ENCODE measurements around the gene CTAG2. TPM values are rescaled to one million over a fixed set of nuclear protein-coding genes. Genes with fewer than 3 reads are reported as not detected.
"Not testable (repeated sequence)": the region's sequence is repeated elsewhere in the genome, so short reads cannot be mapped to it uniquely, and the experiment has no call there.

CTAG2 gene
- total RNA-seq, 1 experiment from 2014 or later, result not detected

DNA sequence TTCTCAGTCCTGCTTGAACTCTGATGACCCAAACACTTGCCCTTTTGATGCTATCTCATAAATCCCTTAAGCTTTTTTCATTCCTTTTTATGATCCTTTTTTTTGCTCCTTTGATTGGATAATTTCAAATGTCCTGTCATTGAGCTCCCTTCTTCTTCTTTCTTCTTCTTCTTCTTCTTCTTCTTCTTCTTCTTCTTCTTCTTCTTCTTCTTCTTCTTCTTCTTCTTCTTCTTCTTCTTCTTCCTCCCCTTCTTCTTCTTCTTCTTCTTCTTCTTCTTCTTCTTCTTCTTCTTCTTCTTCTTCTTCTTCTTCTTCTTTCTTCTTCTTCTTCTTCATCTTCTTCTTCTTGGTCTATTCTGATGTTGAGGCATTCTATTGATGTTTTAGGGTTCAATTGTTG, 18.7 kb upstream of the CTAG2 start:
- H4K20me1 ChIP-seq (ENCODE audit: insufficient read depth); POLR2A ChIA-PET: not testable (repeated sequence)

DNA sequence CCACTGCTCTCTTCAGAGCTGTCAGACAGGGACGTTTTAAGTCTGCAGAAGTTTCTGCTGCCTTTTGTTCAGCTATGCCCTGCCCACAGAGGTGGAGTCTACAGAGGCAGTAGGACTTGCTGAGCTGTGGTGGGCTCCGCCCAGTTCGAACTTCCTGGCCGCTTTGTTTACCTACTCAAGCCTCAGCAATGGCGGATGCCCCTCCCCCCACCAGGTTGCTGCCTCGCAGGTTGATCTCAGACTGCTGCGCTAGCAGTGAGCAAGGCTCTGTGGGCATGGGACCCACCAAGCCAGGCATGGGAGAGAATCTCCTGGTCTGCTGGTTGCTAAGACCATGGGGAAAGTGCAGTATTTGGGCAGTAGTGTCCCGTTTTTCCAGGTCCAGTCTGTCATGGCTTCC, 17.5 kb upstream of the CTAG2 start:
- H3K4me2 ChIP-seq (ENCODE audit: low read length); DNase-seq (ENCODE audit: low read depth, low spot score); H3K9me3 ChIP-seq (ENCODE audit: control insufficient read depth in 1 of 2, insufficient read depth in 1 of 2, low read depth in 1 of 2, low read length in 2 of 2); H3K79me2 ChIP-seq (ENCODE audit: insufficient read depth, low read length); H3K9ac ChIP-seq (ENCODE audit: low read length); CTCF ChIA-PET; H3K9me2 ChIP-seq (ENCODE audit: insufficient read depth); intact Hi-C loops (cut with micrococcal nuclease); H3K27ac ChIP-seq (ENCODE audit: low read depth, low read length); ATAC-seq; POLR2A ChIA-PET; H3K36me3 ChIP-seq (ENCODE audit: control insufficient read depth in 1 of 2, insufficient read depth in 2 of 2, low read length in 2 of 2); H4K20me1 ChIP-seq (ENCODE audit: insufficient read depth); H3K4me1 ChIP-seq (ENCODE audit: control insufficient read depth in 1 of 2, insufficient read depth in 2 of 2, low read length in 2 of 2); H3K27me3 ChIP-seq (ENCODE audit: insufficient read depth, low read length); RAD21 ChIA-PET (ENCODE audit: low non-redundant PET in 1 of 2, low total read pairs in 2 of 2, uncharacterized antibody in 2 of 2, unreplicated experiment in 2 of 2); BruUV-seq (replicated peaks); H3K4me3 ChIP-seq (replicated peaks in 1 of 2; ENCODE audit: low read depth in 1 of 2, low read length in 2 of 2); H2AFZ ChIP-seq (ENCODE audit: low read depth, low read length, poor library complexity, severe bottlenecking): not testable (repeated sequence)

More for the DNA sequence above, 18.7 kb upstream of the CTAG2 start:
- H3K27me3 ChIP-seq (ENCODE audit: insufficient read depth, low read length); H3K27ac ChIP-seq (ENCODE audit: low read depth, low read length); H3K36me3 ChIP-seq (ENCODE audit: control insufficient read depth in 1 of 2, insufficient read depth in 2 of 2, low read length in 2 of 2); CTCF ChIA-PET; H3K4me2 ChIP-seq (ENCODE audit: low read length); H3K4me1 ChIP-seq (ENCODE audit: control insufficient read depth in 1 of 2, insufficient read depth in 2 of 2, low read length in 2 of 2); H3K9me2 ChIP-seq (ENCODE audit: insufficient read depth); H3K9me3 ChIP-seq (ENCODE audit: control insufficient read depth in 1 of 2, insufficient read depth in 1 of 2, low read depth in 1 of 2, low read length in 2 of 2); intact Hi-C loops (cut with micrococcal nuclease); ATAC-seq; H3K4me3 ChIP-seq (replicated peaks in 1 of 2; ENCODE audit: low read depth in 1 of 2, low read length in 2 of 2); BruUV-seq (replicated peaks); H2AFZ ChIP-seq (ENCODE audit: low read depth, low read length, poor library complexity, severe bottlenecking); H3K9ac ChIP-seq (ENCODE audit: low read length); RAD21 ChIA-PET (ENCODE audit: low non-redundant PET in 1 of 2, low total read pairs in 2 of 2, uncharacterized antibody in 2 of 2, unreplicated experiment in 2 of 2); DNase-seq (ENCODE audit: low read depth, low spot score); H3K79me2 ChIP-seq (ENCODE audit: insufficient read depth, low read length): not testable (repeated sequence)

DNA sequence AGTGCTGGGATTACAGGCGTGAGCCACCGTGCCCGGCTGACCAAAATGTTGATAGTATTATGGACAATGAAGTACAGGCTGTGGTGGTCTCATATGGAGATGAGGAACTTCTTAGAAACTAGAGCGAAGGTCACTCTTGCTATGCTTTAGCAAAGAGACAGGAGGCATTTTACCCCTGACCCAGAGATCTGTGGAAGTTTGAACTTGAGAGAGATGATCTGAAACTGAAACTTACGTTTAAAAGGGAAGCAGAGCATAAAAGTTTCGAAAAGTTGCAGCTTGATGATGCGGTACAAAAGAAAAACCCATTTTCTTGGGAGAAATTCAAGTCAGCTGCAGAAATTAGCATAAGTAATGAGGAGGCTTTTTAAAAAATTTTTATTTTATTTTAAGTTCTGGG, 8.5 kb upstream of the CTAG2 start:
- BruUV-seq (replicated peaks), result no TSS peak
- ChIA-PET POLR2A (no interaction called here), RAD21 (ENCODE audit: low non-redundant PET in 1 of 2, low total read pairs in 2 of 2, uncharacterized antibody in 2 of 2, unreplicated experiment in 2 of 2) (no interaction called here), CTCF (no interaction called here)
- intact Hi-C loops (cut with micrococcal nuclease), result no loop called here
- no peaks in the 10 kb centered on the region for H3K36me3 ChIP-seq (ENCODE audit: control insufficient read depth in 1 of 2, insufficient read depth in 2 of 2, low read length in 2 of 2)
- no peak overlapping the region for H3K4me2 ChIP-seq (ENCODE audit: low read length)
- H3K4me3 ChIP-seq (replicated peaks in 1 of 2; ENCODE audit: low read depth in 1 of 2, low read length in 2 of 2), result no peak overlapping the region
- no peaks in the 10 kb centered on the region for H3K9me2 ChIP-seq (ENCODE audit: insufficient read depth)
- H2AFZ ChIP-seq (ENCODE audit: low read depth, low read length, poor library complexity, severe bottlenecking), result no peak overlapping the region
- no peaks in the 10 kb centered on the region for H4K20me1 ChIP-seq (ENCODE audit: insufficient read depth)
- no peaks in the 10 kb centered on the region for H3K79me2 ChIP-seq (ENCODE audit: insufficient read depth, low read length)
- no peaks in the 10 kb centered on the region for H3K4me1 ChIP-seq (ENCODE audit: control insufficient read depth in 1 of 2, insufficient read depth in 2 of 2, low read length in 2 of 2)
- no peaks in the 10 kb centered on the region for H3K9me3 ChIP-seq (ENCODE audit: control insufficient read depth in 1 of 2, insufficient read depth in 1 of 2, low read depth in 1 of 2, low read length in 2 of 2)
- no peaks in the 10 kb centered on the region for H3K27me3 ChIP-seq (ENCODE audit: insufficient read depth, low read length)
- H3K9ac ChIP-seq (ENCODE audit: low read length), result no peak overlapping the region
- ATAC-seq (no peak), DNase-seq (ENCODE audit: low read depth, low spot score) (no peak)
- no peak overlapping the region for H3K27ac ChIP-seq (ENCODE audit: low read depth, low read length)
- TF ChIP-seq TCF7L2 (IDR thresholded peaks at IDR 0.05; ENCODE audit: borderline replicate concordance, extremely low read depth, insufficient read depth, insufficient read length), result no peak
- TF ChIP-seq, protein P1, sequence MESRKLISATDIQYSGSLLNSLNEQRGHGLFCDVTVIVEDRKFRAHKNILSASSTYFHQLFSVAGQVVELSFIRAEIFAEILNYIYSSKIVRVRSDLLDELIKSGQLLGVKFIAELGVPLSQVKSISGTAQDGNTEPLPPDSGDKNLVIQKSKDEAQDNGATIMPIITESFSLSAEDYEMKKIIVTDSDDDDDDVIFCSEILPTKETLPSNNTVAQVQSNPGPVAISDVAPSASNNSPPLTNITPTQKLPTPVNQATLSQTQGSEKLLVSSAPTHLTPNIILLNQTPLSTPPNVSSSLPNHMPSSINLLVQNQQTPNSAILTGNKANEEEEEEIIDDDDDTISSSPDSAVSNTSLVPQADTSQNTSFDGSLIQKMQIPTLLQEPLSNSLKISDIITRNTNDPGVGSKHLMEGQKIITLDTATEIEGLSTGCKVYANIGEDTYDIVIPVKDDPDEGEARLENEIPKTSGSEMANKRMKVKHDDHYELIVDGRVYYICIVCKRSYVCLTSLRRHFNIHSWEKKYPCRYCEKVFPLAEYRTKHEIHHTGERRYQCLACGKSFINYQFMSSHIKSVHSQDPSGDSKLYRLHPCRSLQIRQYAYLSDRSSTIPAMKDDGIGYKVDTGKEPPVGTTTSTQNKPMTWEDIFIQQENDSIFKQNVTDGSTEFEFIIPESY (IDR thresholded peaks at IDR 0.05; ENCODE audit: extremely low read depth, insufficient replicate concordance, low read length), result no peak
- TF ChIP-seq POLR2A (IDR thresholded peaks at IDR 0.05; ENCODE audit: borderline replicate concordance, extremely low read depth, insufficient read depth, insufficient read length), result no peak
- no peak for TF ChIP-seq EZH2phosphoT487 (IDR thresholded peaks at IDR 0.05; ENCODE audit: borderline replicate concordance)
- TF ChIP-seq ZFX (IDR thresholded peaks at IDR 0.05), result no peak
- TF ChIP-seq YY1 (IDR thresholded peaks at IDR 0.05; ENCODE audit: extremely low read depth, insufficient replicate concordance, low read depth, low read length), result no peak
- TF ChIP-seq SRF (IDR thresholded peaks at IDR 0.05; ENCODE audit: low read depth), result no peak
- TF ChIP-seq FOSL1 (IDR thresholded peaks at IDR 0.05; ENCODE audit: low read depth), result no peak
- TF ChIP-seq ZNF274 (IDR thresholded peaks at IDR 0.05; ENCODE audit: low read depth, low read length), result no peak
- TF ChIP-seq, protein P2, sequence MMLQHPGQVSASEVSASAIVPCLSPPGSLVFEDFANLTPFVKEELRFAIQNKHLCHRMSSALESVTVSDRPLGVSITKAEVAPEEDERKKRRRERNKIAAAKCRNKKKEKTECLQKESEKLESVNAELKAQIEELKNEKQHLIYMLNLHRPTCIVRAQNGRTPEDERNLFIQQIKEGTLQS (IDR thresholded peaks at IDR 0.05), result no peak

Measured in HCT116 (cell line).